ENCODE measurements around the gene PRDM1.

Gene PRDM1

DNA sequence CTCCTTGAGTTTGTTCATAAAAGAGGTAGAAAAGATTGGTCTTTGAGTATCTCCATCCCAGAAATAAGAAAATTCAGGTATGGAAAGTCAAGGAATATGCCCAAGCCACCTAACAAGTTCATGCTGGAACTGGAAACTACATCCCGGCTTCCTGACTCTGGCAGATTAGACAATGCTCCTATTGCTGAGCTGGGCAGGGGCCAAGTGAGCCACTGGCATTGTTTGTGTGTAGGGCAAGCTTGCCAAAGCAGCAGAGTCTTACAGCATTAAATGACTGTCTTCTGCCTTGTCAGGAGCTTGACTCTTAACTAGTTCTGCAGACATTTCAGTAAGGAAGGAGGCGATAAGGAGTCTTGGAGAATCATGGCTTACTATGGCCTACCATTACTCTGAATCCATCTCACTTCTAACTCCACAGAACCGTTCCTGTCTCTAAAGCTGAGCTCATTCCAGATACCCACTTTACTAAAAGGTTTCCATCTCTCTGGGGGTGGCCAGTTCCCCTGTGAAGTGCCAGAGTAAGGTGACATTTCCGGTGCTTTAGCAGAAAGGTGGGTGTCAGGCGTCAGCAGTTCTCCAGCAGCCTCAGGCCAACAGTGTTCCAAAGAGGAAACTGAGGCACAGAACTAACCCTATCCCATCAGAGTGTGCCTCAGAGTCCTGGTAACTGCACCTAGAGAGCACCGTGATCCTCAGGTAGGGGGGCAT is 30.1 kb downstream of the PRDM1 start:
- no peak for DNase-seq (ENCODE audit: low read depth, low spot score)

DNA sequence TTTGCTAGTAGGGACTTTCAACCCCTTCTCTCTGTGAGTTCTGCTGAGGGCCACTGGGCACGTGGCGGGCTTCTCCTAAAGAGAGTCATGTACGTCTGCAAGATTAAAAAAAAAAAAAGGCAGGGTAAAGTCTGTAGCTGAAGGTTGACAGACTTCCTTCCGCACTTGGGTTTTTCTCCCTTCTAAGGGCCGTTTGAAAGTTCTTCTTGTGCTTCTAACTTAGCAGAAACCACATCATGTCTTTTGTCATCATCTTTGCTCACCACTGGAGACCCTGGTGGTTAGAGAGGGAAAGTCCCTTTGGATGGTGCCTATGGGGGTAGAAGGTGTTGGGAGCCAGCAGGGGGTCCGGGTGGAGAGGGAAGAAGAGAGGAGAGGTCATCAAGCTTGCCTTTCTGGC is 31.4 kb downstream of the PRDM1 start:
- no peak for DNase-seq (ENCODE audit: low read depth, low spot score)

DNA sequence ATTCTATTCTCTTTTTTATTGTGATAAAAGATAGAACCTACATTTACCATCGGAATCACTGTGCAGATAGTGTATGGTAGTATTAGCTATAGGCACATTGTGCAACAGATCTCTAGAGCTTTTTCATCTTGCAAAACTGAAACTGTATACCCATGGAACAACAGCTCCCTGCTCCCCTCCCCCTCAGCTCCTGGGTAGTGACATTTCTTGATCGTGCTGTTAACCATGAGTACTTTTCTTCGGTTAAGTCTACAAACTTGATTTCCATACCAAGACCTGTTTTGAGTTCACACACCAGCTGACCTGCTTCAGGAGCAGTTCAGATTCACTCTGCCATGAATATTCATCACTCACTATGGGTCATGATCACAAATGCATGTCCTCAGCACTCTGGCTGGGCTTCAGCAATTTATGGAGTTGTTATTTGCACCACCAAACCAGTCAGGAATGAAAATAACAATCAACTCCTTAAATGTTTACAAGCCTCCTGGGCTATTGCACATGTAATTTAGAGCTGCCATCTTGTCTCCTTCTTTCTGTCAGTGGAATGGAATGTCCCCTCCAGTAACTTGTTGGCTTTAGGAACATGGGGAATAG is 32.8 kb downstream of the PRDM1 start:
- no peak for DNase-seq (ENCODE audit: low read depth, low spot score)

DNA sequence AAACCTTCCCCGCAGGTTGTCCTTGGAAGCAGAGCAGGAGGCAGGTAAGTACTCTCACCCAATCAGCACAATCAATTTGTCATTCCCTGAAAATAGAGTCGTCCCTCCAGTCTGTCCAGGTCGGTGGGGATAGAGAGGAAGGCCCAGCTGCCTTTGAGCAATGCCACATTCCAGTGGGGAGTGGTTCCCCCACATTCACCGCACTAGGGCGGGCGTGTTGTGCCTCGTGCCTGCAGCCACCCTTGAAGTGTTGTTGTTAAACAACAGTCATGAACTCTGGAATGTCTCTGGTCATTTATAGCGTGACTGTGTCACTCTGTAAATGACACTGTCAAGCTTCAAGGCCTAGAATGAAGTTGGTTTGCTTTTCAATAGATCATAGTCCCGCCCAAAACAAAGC is 33.4 kb downstream of the PRDM1 start:
- DNase-seq (ENCODE audit: low read depth, low spot score): peak; percentile 95

DNA sequence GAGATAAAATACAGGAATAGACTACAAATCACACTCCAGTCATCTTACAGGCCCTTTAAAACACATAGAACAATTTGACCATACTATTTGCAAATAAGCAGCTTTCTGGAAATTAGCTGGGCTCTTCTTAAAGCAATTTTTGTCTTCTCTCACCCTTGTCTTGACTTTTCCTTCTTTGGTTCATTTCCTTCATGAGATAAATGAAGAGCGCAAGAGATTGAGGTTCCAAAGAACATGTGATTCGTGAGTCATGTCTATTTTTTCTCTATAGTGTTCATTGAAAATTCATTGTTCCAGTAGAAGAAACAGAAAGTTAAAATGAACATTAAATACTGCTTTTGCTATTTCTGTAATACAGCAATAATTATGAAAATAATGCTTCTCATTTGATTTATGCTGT is 33.9 kb downstream of the PRDM1 start:
- DNase-seq (ENCODE audit: low read depth, low spot score): no peak

DNA sequence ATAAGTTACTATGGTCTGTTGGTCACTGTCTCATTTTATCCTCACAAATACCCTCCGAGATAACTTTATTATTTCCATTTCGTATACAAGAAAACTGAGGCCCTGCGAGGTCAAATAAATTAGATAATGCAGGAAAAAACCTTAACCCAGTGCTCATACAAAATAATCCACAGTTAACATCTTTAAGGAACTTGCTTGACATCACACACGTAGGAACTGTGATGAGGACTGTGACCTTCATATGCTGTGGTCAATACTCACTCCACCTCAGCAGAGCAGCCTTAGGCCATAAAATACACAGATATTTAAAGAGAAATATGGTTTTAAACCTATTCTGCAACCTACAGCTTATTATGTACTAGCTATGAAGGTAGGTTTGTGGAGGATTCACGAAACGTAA is 34.3 kb downstream of the PRDM1 start:
- no peak for DNase-seq (ENCODE audit: low read depth, low spot score)

DNA sequence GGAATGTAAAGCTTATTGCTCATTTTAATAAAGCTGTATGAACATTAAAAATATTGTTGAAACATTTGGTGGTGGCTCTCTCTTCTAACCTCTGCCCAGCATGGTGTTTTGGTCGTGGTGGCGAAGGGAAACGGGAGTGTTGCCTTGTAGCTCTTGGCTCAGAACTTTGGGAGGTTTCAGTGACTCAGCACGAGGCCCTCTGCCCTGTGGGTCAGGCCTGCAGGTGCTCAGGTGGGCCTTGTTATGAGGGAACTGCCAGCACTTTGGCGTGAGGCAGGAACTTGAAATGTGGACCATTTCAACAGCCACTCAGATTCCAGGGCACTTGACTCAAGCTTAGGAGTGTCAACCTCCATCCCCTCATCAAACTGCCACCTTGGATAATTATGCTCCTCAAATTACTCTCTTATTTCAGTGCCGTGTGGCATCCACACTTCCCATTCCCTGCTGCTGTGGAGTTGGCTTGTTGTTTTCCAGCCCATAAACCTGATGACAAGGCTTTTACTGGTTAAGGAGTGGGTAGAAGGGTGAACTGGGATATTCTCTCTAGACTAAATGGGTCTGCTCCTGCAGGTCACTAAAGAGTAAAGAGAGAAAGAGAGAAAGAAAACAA is 36.3 kb downstream of the PRDM1 start:
- DNase-seq (ENCODE audit: low read depth, low spot score): no peak

DNA sequence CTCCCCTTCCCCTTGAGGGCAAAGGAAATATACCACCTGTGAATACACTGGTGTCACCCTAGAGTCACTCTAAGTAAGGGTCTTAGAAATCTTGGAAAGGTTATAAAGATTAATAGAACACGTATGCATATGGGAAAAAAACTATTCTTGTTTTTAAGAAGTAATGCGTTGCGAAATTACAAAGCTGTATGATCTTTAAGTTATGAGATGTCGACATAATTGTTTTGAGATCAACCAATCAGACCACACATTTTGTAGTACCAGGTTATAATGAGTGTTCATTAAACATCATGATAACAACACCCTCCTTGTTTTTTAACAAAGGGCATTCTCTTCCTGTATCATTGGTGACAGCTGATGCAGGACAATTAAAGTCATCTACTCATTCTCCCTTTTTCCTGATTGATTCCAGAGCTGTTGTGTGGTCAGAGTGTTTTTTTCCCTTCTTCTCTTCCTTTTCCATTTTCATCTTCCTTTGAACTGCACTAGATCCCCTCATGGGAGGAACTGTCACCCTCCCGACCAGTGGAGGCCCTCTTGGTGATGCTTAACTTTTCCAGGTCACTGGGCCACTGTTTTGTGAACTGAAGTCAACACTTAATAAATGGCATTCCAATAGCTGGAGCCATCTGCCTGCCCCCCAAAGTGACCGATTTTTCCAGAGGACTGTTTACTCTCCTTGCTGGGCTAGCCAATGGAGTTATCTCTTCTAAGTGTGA is 37.0 kb downstream of the PRDM1 start:
- DNase-seq (ENCODE audit: low read depth, low spot score): no peak

DNA sequence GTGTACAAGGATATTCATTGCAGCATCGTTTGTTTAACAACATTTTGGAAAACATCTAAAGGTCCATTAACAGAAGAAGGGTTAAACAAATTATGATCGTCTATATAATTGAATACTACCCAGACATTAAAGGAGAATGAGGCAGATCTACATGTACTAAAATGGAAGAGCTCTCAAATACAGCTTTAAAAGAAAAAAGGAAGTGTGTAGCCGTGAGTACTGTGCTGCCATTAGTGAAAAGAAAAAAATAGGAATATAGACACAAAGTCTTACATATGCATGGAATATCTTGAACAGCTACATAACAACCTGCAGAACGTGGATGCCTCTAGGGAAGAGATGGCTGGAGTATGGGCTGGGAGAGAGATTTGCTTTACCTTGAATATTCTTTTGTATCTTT is 37.9 kb downstream of the PRDM1 start:
- DNase-seq (ENCODE audit: low read depth, low spot score): no peak

DNA sequence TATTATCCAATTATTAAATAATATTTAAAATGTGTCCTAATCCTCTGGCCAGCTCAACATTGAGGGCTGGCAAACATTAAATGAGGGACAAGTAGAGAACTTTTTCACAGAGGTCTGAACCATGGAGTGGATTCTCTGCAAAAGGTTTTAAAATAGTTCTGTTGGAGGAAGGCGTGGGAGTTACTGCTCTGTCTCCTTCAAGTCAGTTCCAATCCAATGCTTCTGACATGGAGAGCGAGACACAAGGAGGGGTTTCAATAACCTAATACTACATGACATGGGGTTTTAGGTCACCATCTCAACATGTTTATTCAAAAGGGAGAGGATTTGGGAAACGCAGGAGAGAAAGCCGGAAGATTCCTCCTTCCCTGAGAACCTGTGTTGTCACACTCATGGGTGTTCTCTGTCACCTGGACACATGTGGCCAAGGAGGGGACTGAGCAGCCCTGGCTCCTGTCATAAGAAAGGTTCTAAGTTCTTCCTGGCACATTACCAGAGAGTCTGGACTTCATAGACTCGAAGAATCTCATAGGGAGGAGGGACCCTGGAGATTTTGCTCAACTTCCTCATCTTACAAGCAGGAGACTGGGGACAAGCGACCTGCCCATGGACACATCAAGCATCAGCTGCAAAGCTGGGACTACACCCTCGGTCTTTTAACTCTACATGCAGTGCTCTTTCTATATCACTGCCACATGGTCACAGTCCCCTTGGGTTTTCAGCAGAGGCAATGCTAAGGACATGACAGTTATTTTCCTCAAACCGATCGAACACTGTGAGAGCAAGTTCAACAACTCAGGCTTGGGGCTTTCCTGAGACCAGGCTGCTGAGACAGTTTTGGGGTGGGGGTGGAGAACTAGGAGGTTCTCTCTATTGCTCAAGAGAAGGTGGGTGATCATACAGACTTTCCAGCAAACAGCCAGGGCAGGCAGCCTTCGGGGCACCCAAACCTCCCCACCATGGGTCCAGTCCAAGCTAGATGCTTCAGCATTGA is 38.6 kb downstream of the PRDM1 start:
- no peak for DNase-seq (ENCODE audit: low read depth, low spot score)

DNA sequence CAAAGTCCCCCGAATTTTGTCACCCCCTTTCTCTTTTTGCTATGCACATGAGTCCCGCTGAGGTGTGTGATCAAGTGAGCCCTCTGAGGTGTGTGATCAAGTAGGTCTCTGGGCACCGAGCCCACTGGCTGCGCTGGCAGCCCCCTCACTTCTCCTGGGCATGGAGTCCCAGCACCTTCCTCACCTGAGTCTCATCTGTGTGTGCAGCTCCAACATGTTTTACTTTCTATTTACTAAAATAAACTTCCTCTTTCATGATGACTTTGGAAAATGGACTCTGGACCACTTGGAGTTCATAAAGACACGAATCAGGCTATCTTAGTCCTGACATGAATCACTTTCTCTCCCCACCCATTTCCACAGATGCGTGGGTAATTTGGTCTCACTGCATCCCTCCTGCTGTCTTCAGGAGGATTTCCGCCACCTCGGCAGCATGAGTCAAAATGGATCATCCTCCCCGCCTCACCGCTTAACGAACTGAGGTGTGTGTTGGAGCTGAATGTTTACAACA is 39.8 kb downstream of the PRDM1 start:
- DNase-seq (ENCODE audit: low read depth, low spot score): no peak

DNA sequence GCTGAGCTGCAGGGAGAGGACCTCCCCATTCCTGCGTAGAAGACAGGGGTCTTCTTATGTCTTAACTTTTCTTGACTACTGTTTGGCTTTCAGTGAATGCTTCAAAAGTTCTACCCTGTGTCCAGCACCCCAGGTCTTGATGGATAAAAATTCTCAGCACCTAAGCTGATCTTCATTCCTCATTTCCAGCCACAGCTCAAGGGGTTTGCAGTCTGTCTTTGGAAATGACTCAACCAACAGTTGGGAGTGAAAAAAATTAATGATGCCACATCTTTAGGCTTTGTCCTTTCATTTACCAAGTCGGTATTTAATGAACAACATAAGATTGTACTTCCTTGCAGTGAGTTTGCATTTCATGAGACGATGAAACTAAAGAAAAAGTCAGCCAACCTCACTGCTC is 40.3 kb downstream of the PRDM1 start:
- DNase-seq (ENCODE audit: low read depth, low spot score): no peak

DNA sequence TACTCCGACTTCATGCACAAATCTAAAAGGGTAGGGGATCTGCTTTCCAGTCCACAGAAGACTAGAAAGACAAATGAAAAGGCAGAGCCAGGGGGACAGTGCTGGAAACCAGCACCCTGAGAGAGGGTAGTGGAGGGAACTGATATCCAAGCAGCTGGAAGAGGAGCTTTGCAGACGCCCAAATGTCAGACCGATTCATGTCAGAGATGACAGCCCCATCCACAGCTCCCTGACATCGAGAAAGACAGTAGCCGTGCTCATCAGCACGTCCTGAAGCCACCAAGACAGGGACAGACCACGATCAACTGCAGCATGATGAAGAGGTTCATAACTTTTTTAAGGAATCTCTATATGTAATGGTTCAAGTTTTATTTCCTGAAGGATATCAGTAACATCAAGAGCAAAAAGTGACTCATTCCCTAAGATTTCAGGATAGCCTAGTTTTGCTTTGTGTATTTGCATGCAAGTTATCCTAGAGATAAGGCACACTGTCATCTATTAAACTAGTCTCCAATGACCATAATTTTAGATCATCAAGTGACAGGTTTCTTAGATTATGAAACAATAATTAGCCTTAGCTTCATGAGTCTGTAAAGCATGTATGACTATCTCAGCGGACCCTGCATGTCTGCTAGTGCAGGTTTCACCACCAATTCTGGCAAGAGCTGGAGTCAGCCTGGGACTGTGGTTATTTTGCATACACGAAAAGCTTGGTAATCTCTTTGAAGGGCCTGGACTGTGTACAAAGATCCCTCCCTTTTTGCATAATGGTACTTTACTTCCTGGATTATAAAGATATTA is 43.0 kb downstream of the PRDM1 start:
- DNase-seq (ENCODE audit: low read depth, low spot score): no peak

DNA sequence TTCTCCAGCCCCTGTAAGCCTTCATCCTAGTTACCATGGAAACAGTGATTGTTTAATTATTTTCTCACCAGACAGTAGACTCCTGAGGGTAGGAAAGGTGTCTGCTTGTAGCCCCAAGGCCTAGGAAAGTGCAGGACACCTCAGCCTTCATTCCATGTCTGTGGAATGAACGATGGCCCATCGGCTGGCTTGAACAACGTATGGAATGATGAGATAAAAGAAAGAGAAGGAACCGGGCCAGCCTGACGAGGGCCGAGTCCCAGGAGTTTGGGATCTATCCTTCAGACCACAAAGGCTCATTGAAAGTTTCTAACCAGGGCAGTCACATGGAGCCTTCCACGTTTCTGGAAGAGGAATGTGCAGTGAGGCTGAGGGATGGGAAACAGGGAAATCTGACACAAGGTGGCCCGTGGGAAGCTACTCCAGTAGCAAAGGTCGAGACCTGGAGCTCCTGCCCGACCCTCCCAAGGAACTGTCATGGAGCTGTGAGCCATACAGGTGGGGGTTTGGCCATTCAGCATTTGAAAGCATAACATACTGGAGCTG is 46.1 kb downstream of the PRDM1 start:
- DNase-seq (ENCODE audit: low read depth, low spot score): no peak

DNA sequence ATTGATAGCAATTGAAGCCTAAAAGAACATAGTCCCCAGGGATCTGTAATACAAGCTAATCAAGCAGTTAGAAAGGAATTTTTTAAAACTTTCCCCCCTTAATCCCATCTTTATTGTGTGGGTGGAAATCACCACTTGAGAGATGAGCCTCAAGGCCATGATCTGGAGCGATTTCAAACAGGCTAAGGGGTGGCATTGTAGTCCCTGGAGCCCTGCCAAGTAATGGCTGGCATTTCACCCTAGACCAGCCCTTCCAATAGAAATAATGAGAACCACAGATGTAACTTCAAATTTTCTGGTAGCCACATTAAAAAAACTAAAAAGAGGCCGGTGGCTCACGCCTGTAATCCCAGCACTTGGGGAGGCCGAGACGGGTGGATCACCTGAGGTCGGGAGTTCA is 46.9 kb downstream of the PRDM1 start:
- DNase-seq (ENCODE audit: low read depth, low spot score): no peak

DNA sequence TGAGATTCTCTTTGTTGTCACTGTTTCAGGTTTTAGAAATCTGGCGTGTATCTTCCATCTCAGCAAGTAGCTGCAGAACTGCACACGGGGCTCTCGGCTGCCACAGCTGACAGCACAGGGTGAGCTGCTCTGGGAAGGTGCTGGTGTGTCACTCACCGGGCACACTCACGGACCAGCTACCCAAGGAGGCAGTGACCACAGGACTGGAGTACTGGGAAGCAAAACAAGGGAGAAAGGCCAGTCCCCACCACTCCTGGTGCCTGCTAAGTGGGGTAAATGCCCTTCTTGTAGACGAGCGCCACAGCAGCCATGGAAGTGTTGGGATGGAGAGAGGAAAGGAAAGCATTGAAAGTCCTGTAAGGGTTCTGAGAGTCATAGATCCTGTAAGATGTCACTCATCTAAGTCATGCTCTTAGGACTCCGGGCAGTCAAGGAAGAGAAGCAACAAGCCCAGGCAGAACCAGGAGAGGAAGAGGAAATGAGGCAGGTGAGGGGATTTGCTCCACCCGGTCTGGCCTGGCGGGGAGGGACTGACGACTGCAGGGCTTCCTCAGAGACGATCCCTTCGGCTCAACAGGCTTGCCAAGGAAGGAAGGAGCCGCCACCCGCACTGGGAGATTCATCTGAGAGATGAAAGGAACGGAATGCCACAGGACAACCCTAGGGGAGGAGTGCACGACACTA is 48.1 kb downstream of the PRDM1 start:
- no peak for DNase-seq (ENCODE audit: low read depth, low spot score)

DNA sequence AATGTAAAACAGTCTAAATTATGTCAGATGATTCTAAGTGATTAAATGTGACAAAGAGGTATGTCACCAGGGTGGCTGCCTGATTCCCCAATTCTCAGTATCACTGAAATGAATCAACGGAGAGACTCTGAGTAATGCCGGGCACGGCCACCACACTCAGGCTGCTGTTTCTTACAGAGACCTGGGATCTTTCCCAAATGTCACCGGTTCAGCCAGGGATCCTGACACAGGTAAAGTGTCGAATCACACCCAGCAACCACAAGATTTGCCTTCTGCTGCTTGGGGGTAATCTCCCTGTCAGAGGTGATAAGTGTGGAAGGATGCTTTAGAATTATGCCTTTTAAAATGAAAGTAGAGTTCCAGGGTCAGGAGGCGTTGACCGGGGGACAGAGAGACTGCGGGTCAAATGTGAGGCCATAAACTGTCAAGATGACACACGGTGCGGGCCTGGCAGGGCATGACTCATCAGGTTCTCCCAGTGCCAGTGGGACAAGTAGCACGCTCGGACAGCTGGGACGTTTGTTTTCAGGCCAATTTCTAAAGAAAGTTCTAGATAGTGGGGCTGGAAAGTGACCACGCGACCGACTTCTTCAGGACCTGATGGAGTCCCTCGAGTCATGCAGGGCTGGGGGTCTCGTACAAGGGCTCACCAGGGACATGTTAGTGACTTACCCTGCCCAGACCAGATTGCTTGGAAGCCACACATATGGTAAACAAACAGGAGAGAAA is 48.9 kb downstream of the PRDM1 start:
- no peak for DNase-seq (ENCODE audit: low read depth, low spot score)

DNA sequence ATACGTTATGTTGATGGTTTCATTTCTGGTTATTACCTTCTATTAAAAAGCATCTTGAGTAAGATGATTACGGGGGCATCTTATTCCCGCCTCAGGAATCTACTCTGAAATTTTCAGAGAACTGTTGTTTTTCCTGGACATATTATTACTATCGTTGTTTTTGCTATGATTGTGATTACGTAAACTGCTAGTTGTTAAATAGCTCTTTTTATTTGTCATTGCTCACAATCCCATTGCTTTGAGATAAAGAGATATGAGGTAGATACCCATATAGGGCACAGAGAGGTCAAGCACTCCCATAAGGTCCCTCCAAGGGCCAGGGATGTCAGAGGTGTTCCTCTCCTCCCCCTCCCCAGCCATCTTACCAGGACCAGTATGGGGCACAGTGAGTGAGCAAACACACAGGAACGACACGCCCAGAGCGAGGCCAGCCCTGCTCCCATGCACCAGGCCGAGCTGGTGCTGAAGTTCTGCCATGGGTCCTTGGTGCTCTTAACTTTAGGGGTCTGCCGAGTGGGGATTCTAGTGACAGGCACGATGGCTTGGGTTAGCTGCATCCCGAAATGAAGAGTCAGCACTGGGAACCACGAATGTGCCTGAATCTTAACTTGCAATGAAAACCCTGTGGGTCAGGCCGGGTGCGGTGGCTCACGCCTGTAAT is 49.9 kb downstream of the PRDM1 start:
- no peak for DNase-seq (ENCODE audit: low read depth, low spot score)

All from ELF-1 (cell line).